T-helper 1 cell treated with Interleukin-12 subunit alpha and Interleukin-12 subunit beta and Interleukin-4 antibody, amounts not matched to agents 30 ng/mL and 1 ng/mL, for 36 hours (primary cell): ENCODE results near the gene CCDC57. TPM values are rescaled to one million over a fixed set of nuclear protein-coding genes. Genes with fewer than 3 reads are reported as not detected.

Experiments
- intact Hi-C: fragments of 100-400 bp; cut with micrococcal nuclease; formaldehyde crosslinking; loops from one replicate; pipeline ENCODE4 v1.15.1; 2024
- total RNA-seq: library from RNA; stranded (reverse); gene quantifications from 2 replicates; pipeline ENCODE4 v1.2.3, GENCODE V29; 2022

The CCDC57 gene
- total RNA-seq, 1 donor from 2014 or later, result 75.3 TPM

DNA sequence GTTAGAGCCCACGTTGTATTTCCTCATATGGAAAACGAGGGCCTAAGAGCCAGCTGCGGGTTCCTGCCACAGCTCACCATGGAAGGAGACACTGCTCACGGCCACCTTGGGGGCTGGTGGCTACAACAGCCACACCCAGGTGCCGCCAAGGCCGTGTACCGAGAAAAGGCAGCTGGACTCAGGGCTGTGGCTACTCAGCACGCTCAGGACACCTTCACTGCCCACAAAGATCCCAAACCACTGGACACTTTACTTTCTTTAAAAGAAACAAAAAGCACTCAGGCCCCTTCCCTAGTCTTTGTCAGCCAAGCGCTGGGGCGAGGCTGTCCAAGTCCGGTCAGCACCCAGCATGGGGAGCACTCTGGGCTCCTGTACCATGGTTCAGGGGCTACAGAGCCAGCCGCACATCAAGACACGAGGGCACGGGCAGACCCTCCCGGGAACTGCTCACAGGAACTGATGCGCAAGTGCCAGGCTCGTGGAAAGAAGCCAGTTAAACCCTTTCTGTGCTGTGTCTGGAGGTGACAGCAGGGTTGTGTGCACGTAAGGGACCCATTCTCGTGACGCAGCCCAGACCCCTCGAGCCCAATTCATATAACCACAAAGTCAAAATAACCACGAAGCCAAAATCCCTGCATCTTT, 34.7 kb upstream of the CCDC57 start:
- intact Hi-C loops, result no loop called here

DNA sequence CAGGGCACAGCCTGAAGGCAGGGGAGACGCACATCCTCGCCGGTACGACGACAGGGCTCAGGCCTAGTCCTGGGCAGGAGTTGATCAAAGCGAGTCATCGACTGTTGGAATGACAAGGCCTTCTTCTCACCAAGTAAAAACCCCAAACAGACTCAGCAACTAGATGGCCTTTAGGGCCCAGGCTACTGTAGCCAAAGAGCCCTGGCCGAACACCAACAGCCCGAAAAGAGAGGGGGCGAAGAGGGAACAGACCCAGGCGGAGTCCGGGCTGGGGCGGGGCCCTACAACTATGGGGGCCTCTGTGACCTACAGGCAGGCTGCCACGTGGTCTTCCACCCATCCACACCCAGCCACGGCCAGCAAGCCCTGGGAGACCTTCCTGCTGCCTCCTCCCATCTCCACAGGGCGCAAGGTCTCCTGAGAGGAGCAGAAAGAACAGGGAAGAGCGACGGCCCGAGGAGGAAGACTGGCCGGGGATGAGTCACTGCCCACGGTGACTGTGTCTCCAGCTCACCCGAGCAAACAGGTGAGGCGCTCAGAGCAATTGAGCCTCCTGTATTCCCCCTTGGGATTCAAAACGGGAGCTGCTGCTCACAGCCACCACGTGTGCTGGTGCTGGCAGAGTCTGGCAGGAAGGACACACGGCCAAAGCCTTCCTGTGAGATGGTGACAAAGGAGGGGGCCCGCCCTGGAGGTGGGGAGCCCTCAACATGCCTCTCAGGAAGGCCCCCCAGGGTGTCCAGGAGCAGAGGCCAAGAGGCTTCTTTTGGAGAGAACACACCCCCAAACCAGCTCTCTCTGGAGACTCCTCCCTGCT, 33.9 kb upstream of the CCDC57 start:
- intact Hi-C loops, result no loop called here

- intact Hi-C loops, result no loop called here
Measured at GRCh38 chr17:82246040-82246364, 33.4 kb upstream of the CCDC57 start.

- intact Hi-C loops, result no loop called here
Measured at GRCh38 chr17:82245134-82246039, 32.7 kb upstream of the CCDC57 start.

GRCh38 chr17:82244413-82245133, 31.9 kb upstream of the CCDC57 start:
- intact Hi-C loops, result no loop called here

- intact Hi-C loops, result no loop called here
Measured at GRCh38 chr17:82243648-82244412, 31.2 kb upstream of the CCDC57 start.

- intact Hi-C loops, result no loop called here
Measured at GRCh38 chr17:82242977-82243647, 30.5 kb upstream of the CCDC57 start.

- intact Hi-C loops, result no loop called here
Measured at GRCh38 chr17:82242698-82242976, 30.0 kb upstream of the CCDC57 start.

GRCh38 chr17:82241926-82242697, 29.5 kb upstream of the CCDC57 start:
- intact Hi-C loops, result no loop called here

- intact Hi-C loops, result no loop called here
Measured at GRCh38 chr17:82241183-82241925, 28.7 kb upstream of the CCDC57 start.

GRCh38 chr17:82240506-82241182, 28.0 kb upstream of the CCDC57 start:
- intact Hi-C loops, result no loop called here

- intact Hi-C loops, result loop anchor here (2.0 kb wide), 3 partner anchors 33 to 179 kb away; partner anchors contain the start of genes CSNK1D, HEXD and OGFOD3
Measured at GRCh38 chr17:82239926-82240505, 27.4 kb upstream of the CCDC57 start.

DNA sequence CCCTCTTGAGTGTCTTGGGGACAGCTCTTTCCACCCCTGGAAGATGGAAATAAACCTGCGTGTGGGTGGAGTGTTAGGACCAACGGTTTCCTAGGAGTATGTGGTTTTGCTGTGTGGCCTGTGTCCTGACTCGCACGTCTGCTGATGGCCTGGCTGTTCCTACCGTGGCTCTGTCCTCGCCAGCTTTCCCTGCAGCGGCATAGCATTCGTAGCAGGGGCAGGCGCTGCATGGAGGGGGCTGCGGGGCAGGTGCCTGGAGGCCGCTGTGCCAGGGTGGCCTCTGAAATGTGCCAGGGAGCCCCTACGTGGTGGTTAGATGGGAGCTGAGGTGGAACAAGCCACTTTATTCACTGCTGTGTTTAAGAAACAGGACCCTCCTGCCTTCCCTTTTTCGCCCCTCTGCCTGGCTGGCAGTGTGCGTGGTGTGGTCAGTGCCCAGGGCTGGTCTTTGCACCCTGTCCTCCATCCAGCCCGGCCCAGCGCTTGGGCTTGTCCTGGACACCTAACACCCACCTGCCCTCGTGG, 26.8 kb upstream of the CCDC57 start:
- intact Hi-C loops, result loop anchor here (2.0 kb wide), 3 partner anchors 33 to 179 kb away; partner anchors contain the start of genes CSNK1D, HEXD and OGFOD3

GRCh38 chr17:82238472-82239201, 26.0 kb upstream of the CCDC57 start:
- intact Hi-C loops, result loop anchor here (2.0 kb wide), 3 partner anchors 34 to 180 kb away; partner anchors contain the start of genes CSNK1D, HEXD and OGFOD3

DNA sequence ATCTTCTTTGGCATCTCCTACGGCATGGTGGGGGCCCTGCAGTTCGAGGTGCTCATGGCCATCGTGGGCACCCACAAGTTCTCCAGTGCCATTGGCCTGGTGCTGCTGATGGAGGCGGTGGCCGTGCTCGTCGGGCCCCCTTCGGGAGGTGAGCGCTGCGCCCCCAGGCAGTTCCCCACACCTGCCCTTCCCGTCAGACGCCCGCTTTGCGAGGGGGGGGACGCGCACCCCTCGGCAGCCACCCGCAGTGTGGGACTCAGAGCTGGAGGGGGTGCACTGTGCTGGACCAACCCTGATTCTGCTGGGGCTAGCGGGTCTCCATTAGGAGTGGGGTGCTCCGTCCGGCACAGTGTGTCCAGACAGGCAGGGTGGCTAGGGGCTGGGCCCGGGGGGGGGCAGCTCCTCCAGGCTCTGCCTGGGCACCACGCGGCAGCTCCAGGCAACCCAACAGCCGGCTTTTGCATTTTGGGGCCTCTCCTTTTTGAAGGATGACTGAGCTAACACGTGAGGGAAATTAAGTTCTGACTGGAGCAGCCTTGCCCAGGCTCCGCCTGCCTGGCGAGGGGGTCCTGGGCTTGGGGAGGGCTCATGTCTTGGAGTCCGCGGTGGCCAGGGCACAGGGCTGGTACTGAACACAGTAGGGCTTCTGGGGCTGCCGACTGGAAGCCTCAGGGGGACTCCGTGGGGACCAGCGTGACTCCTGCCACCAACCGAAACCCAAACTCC, 25.3 kb upstream of the CCDC57 start:
- intact Hi-C loops, result loop anchor here (2.0 kb wide), 3 partner anchors 35 to 181 kb away; partner anchors contain the start of genes CSNK1D, HEXD and OGFOD3
